SH-SY5Y (cell line): ENCODE results near the gene MAP3K20.

Source experiments
- GATA2 ChIP-seq: IDR thresholded peaks from 2 replicates; pipeline ENCODE4 v1.6.1; 2011; ENCODE audit warnings: mild to moderate bottlenecking, low read depth, low read length
- GATA3 ChIP-seq: IDR thresholded peaks from 2 replicates; pipeline ENCODE4 v1.6.1; 2011; ENCODE audit warnings: low read depth, mild to moderate bottlenecking, low read length, moderate library complexity

GRCh38 chr2:173249661-173250641, 174.3 kb downstream of the MAP3K20 start:
- TF ChIP-seq GATA2 (no peak), GATA3 (no peak)
